Fibroblast of mammary gland (primary cell): ENCODE results near the gene OPCML.

Experiments used
- DNase-seq: peaks from one replicate; pipeline ENCODE4 v3.0.0-alpha.2; 2010; ENCODE audit warnings: low read depth
- H3K4me3 ChIP-seq: 2 replicates; pipeline ENCODE4 v1.5.1; 2011; ENCODE audit warnings: low read depth, mild to moderate bottlenecking, low read length, moderate library complexity; ENCODE audit not compliant: control insufficient read depth
- TF ChIP-seq, protein P1 (sequence below): conservative IDR thresholded peaks from 2 replicates; pipeline ENCODE4 v1.5.1; 2011; ENCODE audit warnings: low read depth, low read length, inconsistent platforms; ENCODE audit not compliant: control insufficient read depth, insufficient read depth

Gene OPCML

DNA sequence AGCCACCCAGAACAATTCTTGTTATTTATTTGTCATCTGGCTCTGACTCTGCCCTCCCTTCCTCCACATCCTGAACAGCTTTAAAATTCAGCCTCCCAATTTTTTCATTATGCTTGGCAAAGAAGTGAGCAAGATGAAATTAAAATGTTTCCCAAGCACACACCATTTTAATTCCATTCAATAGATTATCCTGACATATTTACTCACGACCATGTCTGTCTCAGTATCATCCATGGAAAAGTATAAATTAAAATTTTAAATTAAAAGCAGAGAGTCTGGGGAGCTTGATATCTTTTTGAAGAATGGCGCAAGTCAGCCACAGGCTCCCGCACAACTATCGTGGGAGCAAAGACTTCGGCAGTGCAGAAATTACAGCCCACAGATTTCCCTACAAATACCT, 862.4 kb downstream of the OPCML start:
- no peak overlapping the region for H3K4me3 ChIP-seq
- no peak for DNase-seq
- TF ChIP-seq, protein P1, sequence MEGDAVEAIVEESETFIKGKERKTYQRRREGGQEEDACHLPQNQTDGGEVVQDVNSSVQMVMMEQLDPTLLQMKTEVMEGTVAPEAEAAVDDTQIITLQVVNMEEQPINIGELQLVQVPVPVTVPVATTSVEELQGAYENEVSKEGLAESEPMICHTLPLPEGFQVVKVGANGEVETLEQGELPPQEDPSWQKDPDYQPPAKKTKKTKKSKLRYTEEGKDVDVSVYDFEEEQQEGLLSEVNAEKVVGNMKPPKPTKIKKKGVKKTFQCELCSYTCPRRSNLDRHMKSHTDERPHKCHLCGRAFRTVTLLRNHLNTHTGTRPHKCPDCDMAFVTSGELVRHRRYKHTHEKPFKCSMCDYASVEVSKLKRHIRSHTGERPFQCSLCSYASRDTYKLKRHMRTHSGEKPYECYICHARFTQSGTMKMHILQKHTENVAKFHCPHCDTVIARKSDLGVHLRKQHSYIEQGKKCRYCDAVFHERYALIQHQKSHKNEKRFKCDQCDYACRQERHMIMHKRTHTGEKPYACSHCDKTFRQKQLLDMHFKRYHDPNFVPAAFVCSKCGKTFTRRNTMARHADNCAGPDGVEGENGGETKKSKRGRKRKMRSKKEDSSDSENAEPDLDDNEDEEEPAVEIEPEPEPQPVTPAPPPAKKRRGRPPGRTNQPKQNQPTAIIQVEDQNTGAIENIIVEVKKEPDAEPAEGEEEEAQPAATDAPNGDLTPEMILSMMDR = no peak

DNA sequence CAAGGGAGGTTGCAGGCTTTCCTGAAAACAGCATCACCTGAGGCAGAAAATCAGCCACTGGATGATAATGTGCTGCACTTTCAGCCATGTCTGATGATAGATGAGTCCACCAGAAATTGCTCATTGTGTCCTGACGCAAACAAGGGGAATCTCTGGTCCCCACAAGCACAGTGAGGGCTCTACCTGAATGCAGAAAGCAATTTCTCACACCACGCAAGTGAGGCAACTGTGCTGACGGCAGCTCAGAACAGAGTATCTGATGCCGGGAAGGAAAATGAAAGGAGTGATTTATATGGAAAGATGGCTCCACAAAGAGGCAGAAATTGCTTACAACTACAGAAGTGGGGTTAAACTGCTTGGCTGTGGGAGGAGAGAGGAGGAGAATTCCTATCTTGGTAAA, 867.1 kb downstream of the OPCML start:
- no peak for DNase-seq
- H3K4me3 ChIP-seq = no peak overlapping the region
- TF ChIP-seq, protein P1 = no peak

DNA sequence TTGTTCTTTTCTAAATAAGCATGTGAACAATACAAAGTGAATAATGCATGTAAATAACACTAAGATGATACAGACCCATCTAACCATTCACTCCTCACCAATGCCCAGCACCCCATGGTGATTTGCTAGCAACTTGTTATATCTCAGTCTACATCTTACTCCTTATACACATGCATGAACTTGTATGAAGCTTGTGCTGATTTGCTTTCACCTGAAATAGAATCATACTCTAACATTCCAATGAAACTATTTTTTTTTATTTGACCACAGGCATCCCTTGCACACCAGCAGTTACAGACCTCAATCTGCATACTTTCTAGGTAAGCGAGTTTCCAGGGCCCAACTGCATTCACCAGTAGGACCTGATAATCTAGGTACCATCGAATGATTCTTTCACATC, 873.6 kb downstream of the OPCML start:
- TF ChIP-seq, protein P1 = no peak
- H3K4me3 ChIP-seq = no peak overlapping the region
- no peak for DNase-seq

DNA sequence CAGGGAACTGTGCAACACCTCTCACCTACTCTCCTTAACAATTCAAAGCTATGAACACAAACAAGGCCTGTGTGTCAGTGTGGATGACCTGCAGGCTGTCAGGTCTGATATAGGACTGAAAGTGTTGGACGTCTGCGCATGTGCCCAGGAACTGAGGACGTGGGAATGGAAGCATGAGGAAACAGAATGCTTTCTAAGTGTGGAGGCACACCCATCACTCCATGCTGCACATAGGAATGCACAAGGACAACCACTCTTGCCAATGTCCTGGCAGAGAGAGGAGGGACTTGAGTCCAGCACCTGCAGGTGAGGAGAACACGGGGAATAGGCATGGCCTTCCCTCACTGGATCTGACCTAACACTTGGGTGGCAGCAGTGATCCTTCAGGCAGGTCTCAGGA, 874.3 kb downstream of the OPCML start:
- DNase-seq = no peak
- TF ChIP-seq, protein P1 = no peak
- no peak overlapping the region for H3K4me3 ChIP-seq

DNA sequence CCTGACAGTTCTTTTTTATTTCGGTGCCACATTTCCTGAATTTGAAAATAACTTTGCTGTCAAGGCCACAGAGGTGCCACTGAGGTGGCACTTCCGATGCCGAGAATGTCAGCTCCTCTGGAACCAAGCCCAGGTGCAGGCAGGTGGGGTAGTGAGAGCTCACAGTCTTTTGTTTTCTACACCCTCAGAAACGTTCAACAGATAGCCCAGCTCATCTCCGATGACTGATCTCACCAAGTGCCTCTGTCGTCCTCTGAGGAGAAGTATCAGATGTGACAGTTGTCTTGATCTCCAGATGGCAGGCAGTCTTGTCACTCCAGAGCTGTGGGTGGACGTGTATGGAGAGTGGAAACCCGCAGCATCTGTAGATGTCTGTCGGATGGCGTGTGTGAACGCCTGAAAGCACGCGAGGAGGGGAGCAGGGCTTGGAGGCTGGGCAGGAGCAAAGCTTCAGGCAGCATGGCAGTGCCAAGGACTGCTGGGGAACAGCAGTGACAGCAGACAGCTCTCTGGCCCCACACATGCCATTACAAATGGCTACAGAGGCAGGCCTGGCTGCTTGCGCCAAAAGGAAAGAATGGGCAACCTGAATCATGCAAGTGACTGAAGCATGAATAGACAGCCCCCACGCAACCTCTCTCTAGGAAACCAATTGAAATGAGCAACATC, 877.0 kb downstream of the OPCML start:
- no peak overlapping the region for H3K4me3 ChIP-seq
- DNase-seq = no peak
- TF ChIP-seq, protein P1 = no peak

DNA sequence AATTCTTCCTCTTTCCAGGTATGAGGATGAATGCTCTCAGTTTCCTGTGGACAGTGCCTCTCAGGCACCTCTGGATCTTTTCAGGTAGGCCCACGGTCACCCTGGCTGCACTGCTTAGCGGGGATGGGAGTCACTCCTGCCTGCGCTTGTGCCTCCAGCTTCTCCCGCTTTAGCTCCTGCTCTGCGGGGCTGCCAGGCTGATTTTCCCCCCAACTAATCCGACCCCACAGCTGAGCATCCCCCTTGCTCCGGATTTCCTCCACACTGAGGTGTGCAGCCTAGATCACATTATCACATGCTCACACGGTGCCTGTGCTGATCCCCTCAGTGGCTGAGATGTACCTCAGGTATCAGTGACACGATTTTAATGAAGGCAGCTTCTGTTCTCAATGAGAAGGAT, 879.1 kb downstream of the OPCML start:
- TF ChIP-seq, protein P1 = no peak
- no peak for DNase-seq
- H3K4me3 ChIP-seq = no peak overlapping the region
